ENCODE data around the gene NGRN. TPM values are rescaled to one million over a fixed set of nuclear protein-coding genes. Genes with fewer than 3 reads are reported as not detected.
A peak's percentile ranks its signal among the peaks of the same experiment; 100 is the strongest.

NGRN gene
- total RNA-seq, 1 experiment from 2014 or later: 101 TPM

- Mint-ChIP-seq H3K4me3 (ENCODE audit: unreplicated experiment) (peak within 1 kb of the TSS; percentile 80), H3K4me1 (ENCODE audit: low read depth, unreplicated experiment) (peaks cover 16% of the 10 kb centered on the region), H3K27me3 (ENCODE audit: insufficient read depth, unreplicated experiment) (no peaks in the 10 kb centered on the region), H3K9me3 (ENCODE audit: unreplicated experiment) (no peaks in the 10 kb centered on the region), H3K36me3 (ENCODE audit: insufficient read depth, unreplicated experiment) (no peaks in the 10 kb centered on the region), H3K27ac (ENCODE audit: unreplicated experiment) (peak within 1 kb of the TSS; percentile 88)
- Histone ChIP-seq H3K4me1 (no peaks in the 10 kb centered on the region; the same call in 1 of the 2 replicates), H3K4me3 (ENCODE audit: low read depth, low read length) (peak within 1 kb of the TSS; percentile 63), H3K27me3 (replicated peaks; ENCODE audit: control insufficient read depth, insufficient read depth, low read length) (no peaks in the 10 kb centered on the region), H3K9me3 (no peaks in the 10 kb centered on the region), H3K36me3 (ENCODE audit: control insufficient read depth, insufficient read depth, low read length) (no peaks in the 10 kb centered on the region; the same call in 1 of the 2 replicates)
- no peak for TF ChIP-seq CTCF (IDR thresholded peaks at IDR 0.05; ENCODE audit: insufficient read depth in 1 of 2, low read depth in 1 of 2, low read length in 1 of 2, severe bottlenecking in 1 of 2, unreplicated experiment in 1 of 2)
- intact Hi-C loops (cut with micrococcal nuclease; ENCODE audit: unreplicated experiment): loop anchor here (1.0 to 5.0 kb wide), 3 partner anchors 16 to 49 kb away; partner anchors contain the start of genes NGRN and TTLL13
- TSS peak; percentile 59 for BruUV-seq (replicated peaks)
- ChIA-PET CTCF (interaction anchor here (0.5 to 3.1 kb wide), 21 partner anchors 9 to 638 kb away, joined by 3 to 37 read pairs (median 4); partner anchors contain the start of gene TTLL13), POLR2A (interaction anchor here (0.5 to 1.9 kb wide), 24 partner anchors 11 to 603 kb away, joined by 3 to 23 read pairs (median 4); partner anchors contain the start of genes IQGAP1, NGRN, SEMA4B and TTLL13)
- DNase-seq: peak; percentile 96 to 97
These were observed 31.9 kb upstream of the NGRN start, which contains the start of gene CIB1 for GRCh38 chr15:90233387-90234095. Gene CIB1, minus strand, starts transcription at chr15:90233941. Its CDS starts 56 bp downstream, at chr15:90233885.

- ChIA-PET POLR2A (interaction anchor here (0.5 to 1.9 kb wide), 20 partner anchors 10 to 494 kb away, joined by 3 to 23 read pairs (median 4); partner anchors contain the start of genes IQGAP1, NGRN, SEMA4B and TTLL13), CTCF (interaction anchor here (0.5 to 3.1 kb wide), 18 partner anchors 10 to 637 kb away, joined by 3 to 37 read pairs (median 4); partner anchors contain the start of gene TTLL13)
- no peaks in the 10 kb centered on the region for H3K9me3 Mint-ChIP-seq (ENCODE audit: unreplicated experiment)
- Histone ChIP-seq H3K9me3 (no peaks in the 10 kb centered on the region), H3K27me3 (replicated peaks; ENCODE audit: control insufficient read depth, insufficient read depth, low read length) (no peaks in the 10 kb centered on the region), H3K4me1 (no peaks in the 10 kb centered on the region; the same call in 1 of the 2 replicates), H3K36me3 (ENCODE audit: control insufficient read depth, insufficient read depth, low read length) (no peaks in the 10 kb centered on the region; the same call in 1 of the 2 replicates), H3K4me3 (ENCODE audit: low read depth, low read length) (peak within 1 kb of the TSS; percentile 63)
- H3K4me1 Mint-ChIP-seq (ENCODE audit: low read depth, unreplicated experiment): peaks cover 16% of the 10 kb centered on the region
- H3K27ac Mint-ChIP-seq (ENCODE audit: unreplicated experiment): peak within 1 kb of the TSS; percentile 88
- peak within 1 kb of the TSS; percentile 80 for H3K4me3 Mint-ChIP-seq (ENCODE audit: unreplicated experiment)
- H3K36me3 Mint-ChIP-seq (ENCODE audit: insufficient read depth, unreplicated experiment): no peaks in the 10 kb centered on the region
- intact Hi-C loops (cut with micrococcal nuclease; ENCODE audit: unreplicated experiment): loop anchor here (1.0 to 5.0 kb wide), 2 partner anchors 31 to 48 kb away; partner anchors contain the start of gene NGRN
- TSS peak; percentile 76 for BruUV-seq (replicated peaks)
- TF ChIP-seq CTCF (IDR thresholded peaks at IDR 0.05; ENCODE audit: insufficient read depth in 1 of 2, low read depth in 1 of 2, low read length in 1 of 2, severe bottlenecking in 1 of 2, unreplicated experiment in 1 of 2): no peak
- DNase-seq: no peak
- no peaks in the 10 kb centered on the region for H3K27me3 Mint-ChIP-seq (ENCODE audit: insufficient read depth, unreplicated experiment)
These were observed 31.1 kb upstream of the NGRN start, which contains the start of gene GDPGP1 for GRCh38 chr15:90234096-90234988. Gene GDPGP1, plus strand, starts transcription at chr15:90234209. Its CDS starts 6,700 bp downstream, at chr15:90240909.

- Histone ChIP-seq H3K27me3 (replicated peaks; ENCODE audit: control insufficient read depth, insufficient read depth, low read length) (no peaks in the 10 kb centered on the region), H3K36me3 (ENCODE audit: control insufficient read depth, insufficient read depth, low read length) (no peaks in the 10 kb centered on the region), H3K4me1 (no peaks in the 10 kb centered on the region), H3K4me3 (ENCODE audit: low read depth, low read length) (no peak overlapping the region), H3K9me3 (no peaks in the 10 kb centered on the region)
- POLR2A ChIA-PET: no interaction called here
- Mint-ChIP-seq H3K27me3 (ENCODE audit: insufficient read depth, unreplicated experiment) (no peaks in the 10 kb centered on the region), H3K9me3 (ENCODE audit: unreplicated experiment) (no peaks in the 10 kb centered on the region), H3K27ac (ENCODE audit: unreplicated experiment) (no peak overlapping the region), H3K36me3 (ENCODE audit: insufficient read depth, unreplicated experiment) (no peaks in the 10 kb centered on the region), H3K4me1 (ENCODE audit: low read depth, unreplicated experiment) (peaks cover 9% of the 10 kb centered on the region), H3K4me3 (ENCODE audit: unreplicated experiment) (no peak overlapping the region)
- TF ChIP-seq CTCF (IDR thresholded peaks at IDR 0.05; ENCODE audit: insufficient read depth in 1 of 2, low read depth in 1 of 2, low read length in 1 of 2, severe bottlenecking in 1 of 2, unreplicated experiment in 1 of 2): no peak
- DNase-seq: no peak
- CTCF ChIA-PET: no interaction called here
- BruUV-seq (replicated peaks): no TSS peak
- intact Hi-C loops (cut with micrococcal nuclease; ENCODE audit: unreplicated experiment): no loop called here
These were observed 26.1 kb upstream of the NGRN start for GRCh38 chr15:90239371-90239770.

Data from Caco-2 (cell line).